Type B pancreatic cell (in vitro differentiated cells): ENCODE measurements around the gene SLC9A9. TPM values are rescaled to one million over a fixed set of nuclear protein-coding genes. Genes with fewer than 3 reads are reported as not detected.

ENCODE experiments used
- DNase-seq: peaks from one replicate; pipeline ENCODE4 v3.0.0; 2021; ENCODE audit warnings: mixed read lengths; ENCODE audit not compliant: unreplicated experiment; ENCODE audit errors: extremely low spot score
- H3K27ac Mint-ChIP-seq: 2 replicates; pipeline ENCODE4 v1.8.0; 2021; ENCODE audit warnings: mild to moderate bottlenecking, mixed read lengths
- H3K27me3 Mint-ChIP-seq: 2 replicates; pipeline ENCODE4 v1.8.0; 2021; ENCODE audit warnings: mixed read lengths
- H3K36me3 Mint-ChIP-seq: 2 replicates; pipeline ENCODE4 v1.8.0; 2021; ENCODE audit warnings: mixed read lengths
- H3K4me1 Mint-ChIP-seq: one replicate; pipeline ENCODE4 v1.8.0; 2021; ENCODE audit warnings: mixed read lengths; ENCODE audit not compliant: unreplicated experiment
- H3K4me3 Mint-ChIP-seq: 2 replicates; pipeline ENCODE4 v1.8.0; 2021; ENCODE audit warnings: mild to moderate bottlenecking, mixed read lengths
- H3K9me3 Mint-ChIP-seq: 2 replicates; pipeline ENCODE4 v1.8.0; 2021; ENCODE audit warnings: mixed read lengths
- total RNA-seq: library from RNA; stranded (reverse); gene quantifications from 2 replicates; pipeline ENCODE4 v1.2.1, GENCODE V29; 2021; ENCODE audit warnings: low replicate concordance
- TF ChIP-seq, protein P1 (sequence below): fragments of 200-600 bp; sonication (generic); conservative IDR thresholded peaks from 2 replicates; pipeline ENCODE4 v1.5.0; 2021; ENCODE audit warnings: antibody characterized with exemption, mild to moderate bottlenecking

SLC9A9 gene
- total RNA-seq, 1 donor from 2014 or later, result 2.7 TPM

DNA sequence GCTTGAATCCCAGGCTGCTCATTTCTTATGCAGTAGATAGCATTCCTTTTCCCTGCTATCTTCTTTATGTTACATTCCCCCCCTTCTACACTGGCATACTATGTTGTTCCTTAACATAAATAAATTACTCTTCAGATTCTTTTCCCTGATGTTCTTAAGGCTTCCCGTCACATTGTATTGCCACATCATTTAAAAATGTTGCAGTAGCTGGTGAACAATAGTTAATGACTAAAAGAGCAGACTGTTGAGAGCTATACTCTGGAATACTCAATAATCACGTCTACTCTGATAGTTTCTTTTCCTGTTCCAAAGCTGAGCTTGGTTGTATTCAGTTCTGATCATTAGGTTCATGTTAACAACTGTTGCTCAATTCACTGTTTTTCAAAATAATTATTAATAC lies 508.8 kb downstream of the SLC9A9 start:
- DNase-seq, result no peak
- Mint-ChIP-seq H3K9me3 (no peaks in the 10 kb centered on the region), H3K36me3 (no peaks in the 10 kb centered on the region), H3K4me1 (peaks cover 19% of the 10 kb centered on the region), H3K27me3 (no peaks in the 10 kb centered on the region), H3K27ac (no peak overlapping the region), H3K4me3 (no peak overlapping the region)
- TF ChIP-seq, protein P1, sequence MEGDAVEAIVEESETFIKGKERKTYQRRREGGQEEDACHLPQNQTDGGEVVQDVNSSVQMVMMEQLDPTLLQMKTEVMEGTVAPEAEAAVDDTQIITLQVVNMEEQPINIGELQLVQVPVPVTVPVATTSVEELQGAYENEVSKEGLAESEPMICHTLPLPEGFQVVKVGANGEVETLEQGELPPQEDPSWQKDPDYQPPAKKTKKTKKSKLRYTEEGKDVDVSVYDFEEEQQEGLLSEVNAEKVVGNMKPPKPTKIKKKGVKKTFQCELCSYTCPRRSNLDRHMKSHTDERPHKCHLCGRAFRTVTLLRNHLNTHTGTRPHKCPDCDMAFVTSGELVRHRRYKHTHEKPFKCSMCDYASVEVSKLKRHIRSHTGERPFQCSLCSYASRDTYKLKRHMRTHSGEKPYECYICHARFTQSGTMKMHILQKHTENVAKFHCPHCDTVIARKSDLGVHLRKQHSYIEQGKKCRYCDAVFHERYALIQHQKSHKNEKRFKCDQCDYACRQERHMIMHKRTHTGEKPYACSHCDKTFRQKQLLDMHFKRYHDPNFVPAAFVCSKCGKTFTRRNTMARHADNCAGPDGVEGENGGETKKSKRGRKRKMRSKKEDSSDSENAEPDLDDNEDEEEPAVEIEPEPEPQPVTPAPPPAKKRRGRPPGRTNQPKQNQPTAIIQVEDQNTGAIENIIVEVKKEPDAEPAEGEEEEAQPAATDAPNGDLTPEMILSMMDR, result no peak

DNA sequence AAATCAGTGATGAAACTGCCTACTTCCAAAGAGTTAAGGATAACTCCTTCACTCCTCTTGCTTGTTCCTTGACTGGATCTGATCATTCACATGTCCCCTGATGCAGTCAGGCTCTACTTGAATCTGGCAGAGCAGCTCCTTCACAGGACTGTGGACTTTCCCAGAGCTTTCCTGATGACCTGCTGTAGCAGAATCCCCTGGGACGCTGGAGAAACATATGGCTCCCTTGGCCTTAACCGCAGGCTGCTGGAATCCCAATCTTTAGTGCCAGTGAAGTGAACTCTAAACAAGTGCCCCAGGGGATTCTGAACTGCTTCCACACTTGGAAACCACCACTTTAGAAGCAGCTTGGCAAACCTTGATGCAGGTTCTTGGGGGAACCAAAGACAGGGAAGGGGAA lies 510.9 kb downstream of the SLC9A9 start:
- Mint-ChIP-seq H3K4me3 (no peak overlapping the region), H3K9me3 (no peaks in the 10 kb centered on the region), H3K36me3 (no peaks in the 10 kb centered on the region), H3K4me1 (peaks cover 19% of the 10 kb centered on the region), H3K27ac (no peak overlapping the region), H3K27me3 (no peaks in the 10 kb centered on the region)
- DNase-seq, result no peak
- TF ChIP-seq, protein P1, result no peak

DNA sequence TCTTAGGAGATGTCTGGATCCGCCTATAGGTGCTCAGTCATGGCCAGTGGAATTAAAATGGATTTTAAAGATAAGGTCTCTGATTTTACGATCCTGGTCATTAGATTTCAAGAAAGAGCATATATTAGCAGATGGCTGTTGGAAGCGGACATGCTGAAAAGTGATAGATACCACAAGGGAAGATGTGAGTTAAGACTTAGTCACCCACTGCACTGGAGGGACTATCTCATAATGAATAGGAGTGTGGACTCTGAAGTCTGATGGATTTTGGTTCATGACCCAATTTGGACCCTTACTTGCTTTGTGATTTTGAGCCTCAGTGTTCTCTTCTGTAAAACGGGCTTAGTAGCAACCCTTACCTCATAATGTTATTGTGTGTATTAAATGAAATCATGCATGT lies 514.0 kb downstream of the SLC9A9 start:
- no peak for DNase-seq
- Mint-ChIP-seq H3K27ac (no peak overlapping the region), H3K27me3 (no peaks in the 10 kb centered on the region), H3K9me3 (no peaks in the 10 kb centered on the region), H3K4me1 (peaks cover 38% of the 10 kb centered on the region), H3K4me3 (no peak overlapping the region), H3K36me3 (no peaks in the 10 kb centered on the region)
- TF ChIP-seq, protein P1, result no peak

DNA sequence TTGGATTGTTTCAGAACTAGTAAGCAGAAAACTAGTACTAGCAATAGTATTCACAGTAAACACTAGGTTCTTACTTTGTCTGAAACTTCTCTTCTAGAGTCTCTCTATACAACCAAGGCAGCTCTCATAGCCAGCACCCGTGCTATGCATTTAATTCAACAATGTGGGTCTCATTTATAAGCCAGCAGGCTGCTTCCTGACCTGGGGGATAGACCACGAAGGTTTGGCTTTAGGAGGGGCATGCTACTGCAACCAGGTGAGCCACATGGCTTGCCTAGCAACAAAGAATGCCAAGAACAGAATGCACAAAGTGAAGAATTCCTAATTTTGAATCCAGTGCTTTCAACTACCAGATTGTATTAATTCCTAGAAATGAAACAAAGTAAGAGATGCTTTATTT lies 514.9 kb downstream of the SLC9A9 start:
- Mint-ChIP-seq H3K4me3 (no peak overlapping the region), H3K4me1 (peaks cover 42% of the 10 kb centered on the region), H3K36me3 (no peaks in the 10 kb centered on the region), H3K9me3 (no peaks in the 10 kb centered on the region), H3K27me3 (no peaks in the 10 kb centered on the region), H3K27ac (no peak overlapping the region)
- TF ChIP-seq, protein P1, result no peak
- DNase-seq, result no peak

DNA sequence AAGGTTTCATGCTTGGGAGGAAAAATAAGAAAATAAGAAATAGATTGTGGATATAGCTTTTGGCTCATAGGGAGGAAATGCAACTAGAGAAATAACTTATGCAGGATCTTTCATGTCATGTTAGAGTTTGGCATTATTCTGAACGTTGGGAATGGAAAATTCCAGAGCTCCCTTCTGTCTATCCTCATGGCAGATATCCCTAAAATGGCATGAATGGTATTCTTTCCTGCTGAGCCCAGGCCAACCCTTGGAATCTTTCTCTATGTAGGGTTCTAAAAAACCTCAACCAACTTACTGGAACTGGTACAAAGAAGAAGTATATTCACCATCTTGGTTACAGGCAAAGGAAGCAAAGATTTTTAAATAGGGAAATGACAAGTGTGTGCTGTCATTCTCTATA lies 516.2 kb downstream of the SLC9A9 start:
- no peaks in the 10 kb centered on the region for H3K27me3 Mint-ChIP-seq
- no peak overlapping the region for H3K4me3 Mint-ChIP-seq
- TF ChIP-seq, protein P1, result no peak
- H3K36me3 Mint-ChIP-seq, result no peaks in the 10 kb centered on the region
- no peak for DNase-seq
- no peak overlapping the region for H3K27ac Mint-ChIP-seq
- peaks cover 37% of the 10 kb centered on the region for H3K4me1 Mint-ChIP-seq
- H3K9me3 Mint-ChIP-seq, result no peaks in the 10 kb centered on the region

DNA sequence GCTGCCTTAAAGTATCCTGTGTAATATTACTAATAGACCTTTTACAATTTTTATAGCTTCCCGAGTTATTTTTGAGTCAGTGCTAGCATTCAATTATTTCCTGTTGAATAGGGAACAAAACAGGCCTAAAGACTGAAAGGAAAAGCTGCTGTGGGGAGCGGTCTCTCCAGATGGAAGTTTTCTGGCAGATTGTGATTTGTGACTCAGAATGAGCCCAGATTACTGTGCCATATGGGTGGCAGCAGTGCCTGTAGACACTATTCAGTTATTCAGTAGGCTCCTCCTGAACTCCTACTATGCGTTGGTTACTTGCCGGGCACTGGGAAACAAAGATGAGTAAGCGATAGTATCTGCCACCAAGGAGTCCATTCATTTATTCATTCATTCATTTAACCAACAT lies 516.9 kb downstream of the SLC9A9 start:
- no peaks in the 10 kb centered on the region for H3K27me3 Mint-ChIP-seq
- no peak overlapping the region for H3K27ac Mint-ChIP-seq
- peaks cover 37% of the 10 kb centered on the region for H3K4me1 Mint-ChIP-seq
- TF ChIP-seq, protein P1, result no peak
- no peaks in the 10 kb centered on the region for H3K36me3 Mint-ChIP-seq
- no peak for DNase-seq
- no peaks in the 10 kb centered on the region for H3K9me3 Mint-ChIP-seq
- H3K4me3 Mint-ChIP-seq, result no peak overlapping the region
